ACC112 (cell line): ENCODE measurements around the gene NR2C1.
A peak's percentile ranks its signal among the peaks of the same experiment; 100 is the strongest.

Experiments
- H2AFZ ChIP-seq: fragments of 200-600 bp; sonication (generic); one replicate; pipeline ENCODE4 v1.6.0; 2017; ENCODE audit warnings: antibody characterized with exemption, low read length; ENCODE audit not compliant: unreplicated experiment
- H3K27ac ChIP-seq: fragments of 200-600 bp; sonication (generic); 2 replicates; pipeline ENCODE4 v1.5.1; 2014; ENCODE audit warnings: low read depth, mild to moderate bottlenecking, antibody characterized with exemption, low read length, moderate library complexity
- H3K27me3 ChIP-seq: fragments of 200-600 bp; sonication (generic); 2 replicates; pipeline ENCODE4 v1.6.1; 2014; ENCODE audit warnings: mild to moderate bottlenecking, antibody characterized with exemption, low read length, moderate library complexity, mixed read lengths; ENCODE audit not compliant: insufficient read depth
- H3K36me3 ChIP-seq: fragments of 200-600 bp; sonication (generic); 2 replicates; pipeline ENCODE4 v1.6.1; 2016; ENCODE audit warnings: mild to moderate bottlenecking, antibody characterized with exemption, low read length, moderate library complexity, mixed read lengths; ENCODE audit not compliant: insufficient read depth
- H3K4me1 ChIP-seq: fragments of 200-600 bp; sonication (generic); one replicate; pipeline ENCODE4 v1.6.1; 2016; ENCODE audit warnings: low read length, mixed read lengths; ENCODE audit not compliant: insufficient read depth, unreplicated experiment, control insufficient read depth
- H3K4me3 ChIP-seq: fragments of 200-600 bp; sonication (generic); 2 replicates; pipeline ENCODE4 v1.5.1; 2014; ENCODE audit warnings: mild to moderate bottlenecking, low read depth, low read length
- H3K79me2 ChIP-seq: fragments of 200-600 bp; sonication (generic); one replicate; pipeline ENCODE4 v1.6.0; 2016; ENCODE audit warnings: low read length; ENCODE audit not compliant: control insufficient read depth, unreplicated experiment, insufficient read depth

Gene NR2C1

GRCh38 chr12:95085612-95086011 is 12.2 kb upstream of the NR2C1 start:
- peaks cover 11% of the 10 kb centered on the region for H3K4me1 ChIP-seq
- H3K27me3 ChIP-seq = no peaks in the 10 kb centered on the region
- no peak overlapping the region for H2AFZ ChIP-seq
- H3K4me3 ChIP-seq = no peak overlapping the region
- H3K36me3 ChIP-seq = no peaks in the 10 kb centered on the region
- no peak overlapping the region for H3K27ac ChIP-seq
- no peaks in the 10 kb centered on the region for H3K79me2 ChIP-seq

- Histone ChIP-seq H3K79me2 (no peaks in the 10 kb centered on the region), H3K36me3 (no peaks in the 10 kb centered on the region), H3K4me1 (peaks cover 11% of the 10 kb centered on the region), H3K27ac (no peak overlapping the region), H2AFZ (no peak overlapping the region), H3K4me3 (no peak overlapping the region), H3K27me3 (no peaks in the 10 kb centered on the region)
These were observed 10.5 kb upstream of the NR2C1 start for GRCh38 chr12:95083938-95084337.

- Histone ChIP-seq H3K27ac (no peak overlapping the region), H3K36me3 (no peaks in the 10 kb centered on the region), H3K4me3 (no peak overlapping the region), H3K4me1 (peaks cover 11% of the 10 kb centered on the region), H2AFZ (no peak overlapping the region), H3K27me3 (no peaks in the 10 kb centered on the region), H3K79me2 (no peaks in the 10 kb centered on the region)
These were observed 10.1 kb upstream of the NR2C1 start for GRCh38 chr12:95083471-95083870.

DNA sequence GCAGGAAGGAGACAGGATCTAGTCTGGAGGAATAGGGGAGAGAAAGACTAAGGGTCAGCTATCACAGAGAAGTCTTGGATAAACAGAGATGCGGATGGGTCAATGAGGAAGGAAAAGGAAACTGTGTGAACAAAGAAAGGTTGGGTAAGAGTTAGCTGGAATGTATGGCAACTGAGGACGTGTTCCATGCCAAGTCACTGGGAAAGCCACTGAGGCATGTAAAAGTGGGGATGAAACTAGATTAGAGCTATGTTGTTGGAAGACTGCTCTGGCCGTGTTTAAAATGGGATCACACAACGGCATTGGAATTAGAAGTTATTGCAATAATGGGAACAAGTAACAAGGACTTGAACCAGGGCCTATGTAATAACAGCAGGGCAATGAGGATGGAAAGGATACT is 3.9 kb upstream of the NR2C1 start:
- Histone ChIP-seq H3K27ac (no peak overlapping the region), H3K27me3 (no peaks in the 10 kb centered on the region), H3K36me3 (no peaks in the 10 kb centered on the region), H3K4me3 (no peak overlapping the region), H3K4me1 (no peaks in the 10 kb centered on the region), H3K79me2 (peaks cover 5% of the 10 kb centered on the region), H2AFZ (no peak overlapping the region)

GRCh38 chr12:95074766-95075165 is 1.3 kb upstream of the NR2C1 start:
- H2AFZ ChIP-seq = no peak overlapping the region
- no peak overlapping the region for H3K4me3 ChIP-seq
- no peaks in the 10 kb centered on the region for H3K27me3 ChIP-seq
- H3K36me3 ChIP-seq = no peaks in the 10 kb centered on the region
- no peaks in the 10 kb centered on the region for H3K4me1 ChIP-seq
- H3K79me2 ChIP-seq = peaks cover 24% of the 10 kb centered on the region
- no peak overlapping the region for H3K27ac ChIP-seq

DNA sequence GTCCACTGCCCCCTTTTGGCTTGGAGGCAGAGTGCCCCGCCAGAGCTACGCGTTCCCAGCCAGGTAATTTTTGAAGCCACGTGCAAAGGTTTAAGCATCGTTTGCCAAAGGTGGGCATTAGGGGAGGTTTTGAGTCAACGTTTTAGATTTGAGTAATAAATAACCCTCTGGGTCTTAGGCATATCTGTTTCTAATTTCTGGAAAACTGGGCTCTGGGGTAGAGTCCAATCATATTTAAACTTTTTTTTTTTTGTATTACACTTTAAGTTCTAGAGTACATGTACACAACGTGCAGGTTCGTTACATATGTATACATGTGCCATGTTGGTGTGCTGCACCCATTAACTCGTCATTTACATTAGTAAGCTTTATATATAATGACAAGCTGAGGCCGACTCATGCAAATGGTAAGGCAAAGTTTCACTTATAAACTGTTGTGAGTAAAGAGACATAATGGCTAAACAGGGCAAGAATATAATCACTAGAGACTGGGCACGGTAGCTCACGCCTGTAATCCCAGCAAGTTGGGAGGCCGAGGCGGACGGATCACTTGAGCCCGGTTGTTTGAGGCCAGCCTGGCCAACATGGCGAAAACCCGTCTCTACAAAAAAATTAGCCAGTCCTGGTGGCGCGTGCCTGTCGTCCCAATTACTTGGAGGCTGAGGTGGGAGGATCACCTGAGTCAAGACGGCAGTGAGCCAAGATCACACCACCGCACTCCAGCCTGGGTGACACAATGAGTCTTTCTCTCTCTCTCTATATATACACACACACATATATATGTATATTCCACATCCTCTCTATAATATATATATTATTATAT is 491 bp upstream of the NR2C1 start:
- Histone ChIP-seq H3K36me3 (no peaks in the 10 kb centered on the region), H3K27me3 (no peaks in the 10 kb centered on the region), H3K4me3 (peak overlapping the region; percentile 98), H3K27ac (no peak overlapping the region), H3K79me2 (peaks cover 32% of the 10 kb centered on the region), H2AFZ (peak overlapping the region; percentile 3), H3K4me1 (no peaks in the 10 kb centered on the region)

DNA sequence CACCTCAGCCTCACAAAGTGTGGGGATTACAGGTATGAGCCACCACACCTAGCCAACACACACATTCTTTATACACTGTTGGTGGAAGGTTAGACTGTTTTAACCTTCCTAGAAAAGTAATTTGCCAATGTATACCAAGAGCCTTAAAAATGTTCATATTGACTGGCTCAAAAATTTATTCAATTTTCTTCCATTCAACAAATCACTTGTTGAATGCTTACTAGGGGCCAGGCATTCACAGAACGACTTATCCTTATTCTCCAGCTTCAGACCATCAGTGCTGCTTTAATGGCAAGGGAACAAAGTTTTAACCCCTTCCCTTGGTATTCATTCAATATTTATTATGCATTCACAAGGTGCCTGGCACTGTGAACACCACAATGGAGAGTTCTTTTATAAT is 3.0 kb downstream of the NR2C1 start:
- no peaks in the 10 kb centered on the region; the same call in 1 of the 2 replicates for H3K36me3 ChIP-seq

GRCh38 chr12:95066091-95066855 is 7.1 kb downstream of the NR2C1 start:
- peaks cover 18% of the 10 kb centered on the region for H3K79me2 ChIP-seq
- no peak overlapping the region for H3K4me3 ChIP-seq
- H3K27me3 ChIP-seq = no peaks in the 10 kb centered on the region
- no peaks in the 10 kb centered on the region for H3K4me1 ChIP-seq
- H3K27ac ChIP-seq = no peak overlapping the region
- no peak overlapping the region for H2AFZ ChIP-seq
- H3K36me3 ChIP-seq = no peaks in the 10 kb centered on the region; the same call in 1 of the 2 replicates

More for the DNA sequence above, 3.0 kb downstream of the NR2C1 start:
- Histone ChIP-seq H2AFZ (no peak overlapping the region), H3K79me2 (peaks cover 34% of the 10 kb centered on the region), H3K4me1 (no peaks in the 10 kb centered on the region), H3K4me3 (no peak overlapping the region), H3K27me3 (no peaks in the 10 kb centered on the region), H3K27ac (no peak overlapping the region)

GRCh38 chr12:95060951-95061350 is 12.5 kb downstream of the NR2C1 start:
- Histone ChIP-seq H3K36me3 (peaks cover 6% of the 10 kb centered on the region; the same call in 1 of the 2 replicates), H3K79me2 (no peaks in the 10 kb centered on the region), H3K27ac (no peak overlapping the region), H3K4me3 (no peak overlapping the region), H2AFZ (no peak overlapping the region), H3K27me3 (no peaks in the 10 kb centered on the region), H3K4me1 (no peaks in the 10 kb centered on the region)

DNA sequence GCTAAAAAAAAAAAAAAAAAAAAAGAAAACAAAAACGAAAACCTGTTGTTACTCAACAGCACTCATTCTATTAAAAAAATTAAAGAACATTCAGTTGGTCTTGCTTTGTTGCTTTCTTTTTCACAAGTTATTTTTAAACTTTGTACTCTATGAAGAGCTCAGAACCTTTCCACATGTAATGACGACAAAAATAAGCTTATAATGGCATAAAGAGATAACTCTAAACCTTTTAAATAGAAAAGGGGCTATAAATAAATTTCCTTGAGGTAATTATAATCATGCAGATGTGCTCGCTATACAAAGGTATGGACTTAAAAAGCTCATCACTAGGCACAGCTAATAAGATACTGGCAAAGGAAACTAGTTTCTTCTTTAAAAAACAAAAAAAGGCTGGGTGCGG is 13.4 kb downstream of the NR2C1 start:
- Histone ChIP-seq H3K4me3 (no peak overlapping the region), H3K36me3 (peaks cover 6% of the 10 kb centered on the region; the same call in 1 of the 2 replicates), H3K79me2 (no peaks in the 10 kb centered on the region)

More for the DNA sequence above, 13.4 kb downstream of the NR2C1 start:
- Histone ChIP-seq H3K27me3 (no peaks in the 10 kb centered on the region), H3K4me1 (no peaks in the 10 kb centered on the region), H2AFZ (no peak overlapping the region), H3K27ac (no peak overlapping the region)
